SU-DHL-6 (cell line): ENCODE data around the gene SENP7.

ENCODE experiments used
- H2AFZ ChIP-seq: fragments of 200-600 bp; sonication (generic); 2 replicates; pipeline ENCODE4 v1.6.1; 2014; ENCODE audit warnings: low read depth, mild to moderate bottlenecking, moderate library complexity, mixed read lengths, antibody characterized with exemption, low read length; ENCODE audit not compliant: severe bottlenecking
- H3F3A ChIP-seq: fragments of 200-600 bp; shearing (Covaris generic); 2 replicates; pipeline ENCODE4 v1.6.0; 2016; ENCODE audit warnings: antibody characterized with exemption, mild to moderate bottlenecking; ENCODE audit not compliant: insufficient read depth
- H3K27ac ChIP-seq: fragments of 200-600 bp; sonication (generic); 2 replicates; pipeline ENCODE4 v1.5.1; 2016; ENCODE audit warnings: low read depth, mild to moderate bottlenecking, low read length, moderate library complexity, mixed read lengths
- H3K27me3 ChIP-seq: fragments of 200-600 bp; sonication (generic), shearing (Covaris generic); 2 replicates; pipeline ENCODE4 v1.6.0; 2014; ENCODE audit warnings: mild to moderate bottlenecking, low read length
- H3K36me3 ChIP-seq: fragments of 200-600 bp; sonication (generic); 2 replicates; pipeline ENCODE4 v1.6.1; 2014; ENCODE audit warnings: mild to moderate bottlenecking, low read length, mixed read lengths
- H3K4me2 ChIP-seq: fragments of 300-600, 200-600 bp; shearing (Covaris generic), sonication (generic); 2 replicates; pipeline ENCODE4 v1.6.0; 2014; ENCODE audit warnings: low read length, low read depth, mild to moderate bottlenecking; ENCODE audit not compliant: poor library complexity, severe bottlenecking
- H3K4me3 ChIP-seq: fragments of 200-600 bp; sonication (generic); 2 replicates; pipeline ENCODE4 v1.5.1; 2014; ENCODE audit warnings: antibody characterized with exemption, low read length, mild to moderate bottlenecking, mixed read lengths; ENCODE audit not compliant: insufficient read depth, poor library complexity, severe bottlenecking
- H3K79me2 ChIP-seq: fragments of 200-600 bp; sonication (generic); 2 replicates; pipeline ENCODE4 v1.6.1; 2014; ENCODE audit warnings: mild to moderate bottlenecking, low read length, moderate library complexity; ENCODE audit not compliant: insufficient read depth
- H3K9ac ChIP-seq: fragments of 200-600 bp; sonication (generic); 2 replicates; pipeline ENCODE4 v1.7.0; 2014; ENCODE audit warnings: mild to moderate bottlenecking, low read length
- H3K9me2 ChIP-seq: fragments of 200-600 bp; sonication (generic); replicated peaks from 2 replicates; pipeline ENCODE4 v1.6.1; 2014; ENCODE audit warnings: low read length; ENCODE audit not compliant: insufficient read depth
- H3K9me3 ChIP-seq: fragments of 200-600 bp; sonication (generic); 2 replicates; pipeline ENCODE4 v1.6.1; 2014; ENCODE audit warnings: low read length, mixed read lengths; ENCODE audit not compliant: insufficient read depth
- H4K20me1 ChIP-seq: fragments of 200-600 bp; sonication (generic); 2 replicates; pipeline ENCODE4 v1.6.1; 2014; ENCODE audit warnings: low read depth, mild to moderate bottlenecking, antibody characterized with exemption, low read length, moderate library complexity, mixed read lengths
- EZH2phosphoT487 ChIP-seq: fragments of 200-600 bp; sonication (generic), shearing (Covaris generic); conservative IDR thresholded peaks from 2 replicates; pipeline ENCODE4 v1.6.1; 2018; ENCODE audit warnings: mild to moderate bottlenecking, antibody characterized with exemption, low read length, moderate library complexity, mixed read lengths
- TF ChIP-seq, protein P1 (sequence below): fragments of 200-600 bp; sonication (generic); IDR thresholded peaks from one replicate; pipeline ENCODE4 v1.5.1; 2017; ENCODE audit warnings: antibody characterized with exemption, mild to moderate bottlenecking, low read length, moderate library complexity; ENCODE audit not compliant: insufficient read depth, poor library complexity, severe bottlenecking

Gene SENP7

DNA sequence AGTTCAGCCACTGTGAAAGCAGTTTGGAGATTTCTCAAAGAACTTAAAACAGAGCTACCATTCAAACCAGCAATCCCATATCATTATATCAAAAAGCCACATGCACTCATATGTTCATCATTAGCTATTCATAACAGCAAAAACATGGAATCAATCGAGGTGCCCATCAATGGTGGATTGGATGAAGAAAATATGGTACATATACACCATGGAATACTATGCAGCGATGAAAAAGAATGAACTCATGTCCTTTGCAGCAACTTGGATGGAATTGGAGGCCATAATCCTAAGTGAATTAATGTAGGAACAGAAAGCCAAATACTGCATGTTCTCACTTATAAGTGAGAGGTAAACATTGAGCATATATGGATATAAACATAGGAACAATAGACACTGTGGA, 224.7 kb downstream of the SENP7 start:
- no peak overlapping the region for H3K4me3 ChIP-seq

DNA sequence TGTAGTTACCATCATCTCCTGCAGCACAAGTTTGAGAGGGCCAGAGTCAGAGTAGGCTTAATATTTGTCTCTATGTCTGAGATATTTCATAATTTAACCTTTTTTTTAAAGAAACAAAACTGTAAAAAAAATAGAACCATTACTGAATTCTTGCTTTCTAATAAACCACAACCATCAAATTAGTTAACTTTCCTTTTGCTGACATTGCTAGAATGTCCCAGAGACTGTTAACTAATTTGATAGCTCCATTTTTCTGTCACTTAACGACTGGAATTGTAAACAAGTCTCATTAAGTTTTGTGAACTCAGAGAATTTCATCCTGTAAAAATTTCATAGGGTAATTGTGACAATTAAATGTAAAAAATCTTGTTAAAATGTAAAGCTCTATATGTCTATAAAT, 228.3 kb downstream of the SENP7 start:
- Histone ChIP-seq H3K4me2 (no peak overlapping the region), H3K27ac (no peak overlapping the region), H3K9ac (no peak overlapping the region), H3K9me3 (no peaks in the 10 kb centered on the region), H3K36me3 (no peaks in the 10 kb centered on the region), H3K27me3 (no peaks in the 10 kb centered on the region), H3K4me3 (no peak overlapping the region), H2AFZ (no peak overlapping the region), H3K9me2 (no peaks in the 10 kb centered on the region; the same call in 1 of the 2 replicates), H3F3A (no peaks in the 10 kb centered on the region), H4K20me1 (no peaks in the 10 kb centered on the region), H3K79me2 (no peaks in the 10 kb centered on the region)
- TF ChIP-seq EZH2phosphoT487: no peak
- TF ChIP-seq, protein P1, sequence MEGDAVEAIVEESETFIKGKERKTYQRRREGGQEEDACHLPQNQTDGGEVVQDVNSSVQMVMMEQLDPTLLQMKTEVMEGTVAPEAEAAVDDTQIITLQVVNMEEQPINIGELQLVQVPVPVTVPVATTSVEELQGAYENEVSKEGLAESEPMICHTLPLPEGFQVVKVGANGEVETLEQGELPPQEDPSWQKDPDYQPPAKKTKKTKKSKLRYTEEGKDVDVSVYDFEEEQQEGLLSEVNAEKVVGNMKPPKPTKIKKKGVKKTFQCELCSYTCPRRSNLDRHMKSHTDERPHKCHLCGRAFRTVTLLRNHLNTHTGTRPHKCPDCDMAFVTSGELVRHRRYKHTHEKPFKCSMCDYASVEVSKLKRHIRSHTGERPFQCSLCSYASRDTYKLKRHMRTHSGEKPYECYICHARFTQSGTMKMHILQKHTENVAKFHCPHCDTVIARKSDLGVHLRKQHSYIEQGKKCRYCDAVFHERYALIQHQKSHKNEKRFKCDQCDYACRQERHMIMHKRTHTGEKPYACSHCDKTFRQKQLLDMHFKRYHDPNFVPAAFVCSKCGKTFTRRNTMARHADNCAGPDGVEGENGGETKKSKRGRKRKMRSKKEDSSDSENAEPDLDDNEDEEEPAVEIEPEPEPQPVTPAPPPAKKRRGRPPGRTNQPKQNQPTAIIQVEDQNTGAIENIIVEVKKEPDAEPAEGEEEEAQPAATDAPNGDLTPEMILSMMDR: no peak

More for the DNA sequence above, 224.7 kb downstream of the SENP7 start:
- Histone ChIP-seq H3K4me2 (no peak overlapping the region), H3K9me2 (no peaks in the 10 kb centered on the region; the same call in 1 of the 2 replicates), H3K9me3 (no peaks in the 10 kb centered on the region), H2AFZ (no peak overlapping the region), H3K27me3 (no peaks in the 10 kb centered on the region), H3K27ac (no peak overlapping the region), H3K36me3 (no peaks in the 10 kb centered on the region), H3F3A (no peaks in the 10 kb centered on the region), H4K20me1 (no peaks in the 10 kb centered on the region), H3K9ac (no peak overlapping the region), H3K79me2 (no peaks in the 10 kb centered on the region)
- TF ChIP-seq, protein P1: no peak
- no peak for TF ChIP-seq EZH2phosphoT487

DNA sequence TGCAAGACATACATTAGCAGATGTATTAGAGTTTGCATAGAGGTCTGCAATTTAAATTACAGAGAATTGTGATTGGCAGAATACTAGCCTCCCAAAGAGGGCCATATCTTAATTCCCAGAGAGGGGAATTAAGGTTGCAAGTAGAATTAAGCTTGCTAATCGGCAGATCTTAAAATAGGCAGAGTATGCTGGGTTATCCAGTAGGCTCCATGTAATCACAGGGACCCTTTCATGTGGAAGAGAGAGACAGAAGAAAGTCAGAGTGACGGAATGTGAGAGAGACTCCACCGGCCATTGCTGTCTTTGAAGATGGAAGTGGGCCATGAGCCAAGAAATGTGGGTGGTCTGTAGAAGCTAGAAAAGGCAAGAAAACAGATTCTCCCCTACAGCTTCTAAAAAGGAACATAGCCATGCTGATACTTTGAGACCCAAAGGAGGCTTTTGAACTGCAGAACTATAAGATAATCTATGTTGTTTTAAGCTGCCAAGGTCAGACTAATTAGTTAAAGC, 231.4 kb downstream of the SENP7 start:
- H2AFZ ChIP-seq: no peak overlapping the region
- no peaks in the 10 kb centered on the region for H3K36me3 ChIP-seq
- H3K4me3 ChIP-seq: no peak overlapping the region
- no peaks in the 10 kb centered on the region for H3K79me2 ChIP-seq
- no peaks in the 10 kb centered on the region for H3K9me3 ChIP-seq
- H3K9ac ChIP-seq: no peak overlapping the region
- H4K20me1 ChIP-seq: no peaks in the 10 kb centered on the region
- no peak overlapping the region for H3K27ac ChIP-seq
- H3K9me2 ChIP-seq: no peaks in the 10 kb centered on the region; the same call in 1 of the 2 replicates
- H3K4me2 ChIP-seq: no peak overlapping the region
- H3K27me3 ChIP-seq: no peaks in the 10 kb centered on the region
- no peaks in the 10 kb centered on the region for H3F3A ChIP-seq
- TF ChIP-seq, protein P1: no peak
- TF ChIP-seq EZH2phosphoT487: no peak
